ENCODE results near the gene DESI1. TPM values are rescaled to one million over a fixed set of nuclear protein-coding genes. Genes with fewer than 3 reads are reported as not detected.
"Not testable (repeated sequence)": the region's sequence is repeated elsewhere in the genome, so short reads cannot be mapped to it uniquely, and the experiment has no call there.

Gene DESI1
- total RNA-seq, 2 donors from 2014 or later: 56.5 to 64.0 TPM

GRCh38 chr22:41638124-41638523 is 17.3 kb upstream of the DESI1 start:
- intact Hi-C loops (cut with DNase I): no loop called here
- ATAC-seq (no peak), DNase-seq (no peak)

- DNase-seq; ATAC-seq; intact Hi-C loops (cut with DNase I): not testable (repeated sequence)
These were observed 16.8 kb upstream of the DESI1 start for GRCh38 chr22:41637623-41638022.

GRCh38 chr22:41636467-41636866 is 15.6 kb upstream of the DESI1 start:
- DNase-seq (peak; percentile 46), ATAC-seq (peak; percentile 86)
- intact Hi-C loops (cut with DNase I): no loop called here

- ATAC-seq; DNase-seq; intact Hi-C loops (cut with DNase I): not testable (repeated sequence)
These were observed 13.8 kb upstream of the DESI1 start for GRCh38 chr22:41634610-41635009.

GRCh38 chr22:41631615-41632014 is 10.8 kb upstream of the DESI1 start:
- DNase-seq; intact Hi-C loops (cut with DNase I); ATAC-seq: not testable (repeated sequence)

- DNase-seq; intact Hi-C loops (cut with DNase I); ATAC-seq: not testable (repeated sequence)
These were observed 10.3 kb upstream of the DESI1 start for GRCh38 chr22:41631115-41631514.

- DNase-seq (no peak), ATAC-seq (no peak)
- intact Hi-C loops (cut with DNase I): no loop called here
These were observed 4.7 kb upstream of the DESI1 start for GRCh38 chr22:41625577-41625976.

GRCh38 chr22:41621911-41622179 is 1.0 kb upstream of the DESI1 start:
- ATAC-seq (no peak), DNase-seq (no peak)
- intact Hi-C loops (cut with DNase I): no loop called here

GRCh38 chr22:41621099-41621910 is 462 bp upstream of the DESI1 start, which contains the start of gene XRCC6:
Gene XRCC6 (plus strand): TSS chr22:41621295. CDS start chr22:41622005, 710 bp downstream.
- intact Hi-C loops (cut with DNase I): no loop called here
- peak; percentile 98 for ATAC-seq
- DNase-seq: peak; percentile 100

- intact Hi-C loops (cut with DNase I): no loop called here
- DNase-seq: peak; percentile 38
- ATAC-seq: peak; percentile 23 to 31
These were observed 759 bp downstream of the DESI1 start for GRCh38 chr22:41619979-41620588.

- DNase-seq: no peak
- no peak for ATAC-seq
- intact Hi-C loops (cut with DNase I): no loop called here
These were observed 7.4 kb downstream of the DESI1 start for GRCh38 chr22:41613456-41613855.

- no peak for DNase-seq
- no peak for ATAC-seq
- intact Hi-C loops (cut with DNase I): no loop called here
These were observed 8.1 kb downstream of the DESI1 start for GRCh38 chr22:41612603-41613306.

GRCh38 chr22:41608386-41608785 is 12.5 kb downstream of the DESI1 start:
- DNase-seq (no peak), ATAC-seq (peak; percentile 76 to 83)
- intact Hi-C loops (cut with DNase I): no loop called here

- DNase-seq: no peak
- intact Hi-C loops (cut with DNase I): no loop called here
- ATAC-seq: no peak
These were observed 16.9 kb downstream of the DESI1 start for GRCh38 chr22:41603873-41604332.

- intact Hi-C loops (cut with DNase I): no loop called here
- ATAC-seq: no peak
- DNase-seq: no peak
These were observed 19.9 kb downstream of the DESI1 start for GRCh38 chr22:41600976-41601375.

GRCh38 chr22:41598891-41599635 is 21.8 kb downstream of the DESI1 start:
- DNase-seq: no peak
- intact Hi-C loops (cut with DNase I): no loop called here
- no peak for ATAC-seq

- intact Hi-C loops (cut with DNase I): no loop called here
- DNase-seq (no peak), ATAC-seq (peak in 1 of 2 donors; percentile 64)
These were observed 22.8 kb downstream of the DESI1 start for GRCh38 chr22:41598081-41598480.

- intact Hi-C loops (cut with DNase I): no loop called here
- DNase-seq: no peak
- no peak for ATAC-seq
These were observed 23.2 kb downstream of the DESI1 start for GRCh38 chr22:41597635-41597953.

- intact Hi-C loops (cut with DNase I): no loop called here
These were observed 23.8 kb downstream of the DESI1 start for GRCh38 chr22:41596776-41597634.

More at GRCh38 chr22:41596776-41597634, 23.8 kb downstream of the DESI1 start:
- ATAC-seq (peak; percentile 87 to 89), DNase-seq (peak; percentile 57)

Measured in left cardiac atrium (tissue), 4 donors.